T-cell (primary cell): ENCODE measurements around the gene CBFA2T2. TPM values are rescaled to one million over a fixed set of nuclear protein-coding genes. Genes with fewer than 3 reads are reported as not detected.

Experiments used
- ATAC-seq, 4 experiments: fragments of 200-7000 bp in 3 of 4; fragments of 150-1000 bp in 1 of 4; cut with Tn5 transposase; replicated peaks in 1 of 4; 1 replicate in 3 of 4; 2 replicates in 1 of 4; pipeline ENCODE4 v1.10.0; 2021; ENCODE audit warnings: moderate library complexity in 3 of 4, mild to moderate bottlenecking in 2 of 4, moderate number of reproducible peaks in 1 of 4
- CTCF ChIA-PET, 2 donors: fragments of 300-600 bp; sonication (Branson Sonifier 250); formaldehyde crosslinking; loops; one replicate each; lab custom pipeline; 2022; ENCODE audit warnings: antibody characterized with exemption in 2 of 2; lab: Charles Lee
- POLR2A ChIA-PET, 2 donors: fragments of 300-600 bp; sonication (Branson Sonifier 250); formaldehyde crosslinking; loops; one replicate each; lab custom pipeline; 2022; ENCODE audit warnings: antibody characterized with exemption in 2 of 2; lab: Charles Lee
- DNase-seq, 35 experiments: peaks; one replicate each; pipeline versions ENCODE4 v3.0.0 to v3.0.0-alpha.2; 2013 to 2023
- H3K27ac ChIP-seq: one replicate; pipeline ENCODE4 v1.5.1; 2013; ENCODE audit warnings: low read length
- H3K27me3 ChIP-seq, 2 experiments: replicated peaks in 1 of 2; 1 replicate in 1 of 2; 2 replicates in 1 of 2; pipeline versions ENCODE4 v1.6.1 to v1.7.0; 2013; ENCODE audit warnings: low read length in 1 of 2, mixed read lengths in 1 of 2; ENCODE audit not compliant: control insufficient read depth in 2 of 2, insufficient read depth in 2 of 2; ENCODE audit errors: extremely low read depth in 1 of 2
- H3K36me3 ChIP-seq, 2 donors: 1 replicate in 1 of 2; 2 replicates in 1 of 2; pipeline versions ENCODE4 v1.6.1 to v1.7.0; 2013; ENCODE audit warnings: low read length in 1 of 2; ENCODE audit not compliant: control insufficient read depth in 2 of 2, insufficient read depth in 1 of 2; ENCODE audit errors: extremely low read depth in 1 of 2
- H3K4me1 ChIP-seq, 2 experiments: 1 replicate in 1 of 2; 2 replicates in 1 of 2; pipeline versions ENCODE4 v1.6.1 to v1.7.0; 2013; ENCODE audit warnings: low read length in 2 of 2, mixed read lengths in 1 of 2; ENCODE audit not compliant: insufficient read depth in 2 of 2, control insufficient read depth in 1 of 2; ENCODE audit errors: extremely low read depth in 1 of 2
- H3K4me3 ChIP-seq, 2 donors: 1 replicate in 1 of 2; 2 replicates in 1 of 2; pipeline versions ENCODE4 v1.5.1 to v1.7.0; 2013; ENCODE audit warnings: mild to moderate bottlenecking in 2 of 2, low read length in 1 of 2, moderate library complexity in 1 of 2; ENCODE audit not compliant: control insufficient read depth in 1 of 2; ENCODE audit errors: extremely low read depth in 1 of 2
- H3K9me3 ChIP-seq: 2 replicates; pipeline ENCODE4 v1.7.0; 2013
- H3K27ac Mint-ChIP-seq, 2 donors: one replicate each; pipeline ENCODE4 v1.8.0; 2020 to 2021; ENCODE audit warnings: mild to moderate bottlenecking in 2 of 2, mixed read lengths in 2 of 2
- H3K27me3 Mint-ChIP-seq, 2 donors: one replicate each; pipeline ENCODE4 v1.8.0; 2021 to 2022; ENCODE audit warnings: mixed read lengths in 2 of 2
- H3K36me3 Mint-ChIP-seq: one replicate; pipeline ENCODE4 v1.8.0; 2021; ENCODE audit warnings: mixed read lengths
- H3K4me1 Mint-ChIP-seq, 3 donors: one replicate each; pipeline ENCODE4 v1.8.0; 2020 to 2022; ENCODE audit warnings: mixed read lengths in 3 of 3, mild to moderate bottlenecking in 1 of 3
- H3K4me3 Mint-ChIP-seq, 3 donors: one replicate each; pipeline ENCODE4 v1.8.0; 2020 to 2022; ENCODE audit warnings: mild to moderate bottlenecking in 3 of 3, mixed read lengths in 3 of 3, moderate library complexity in 3 of 3
- H3K9me3 Mint-ChIP-seq, 3 donors: one replicate each; pipeline ENCODE4 v1.8.0; 2020 to 2022; ENCODE audit warnings: mixed read lengths in 3 of 3
- WGBS: methylation state at CpG from one replicate; pipeline ENCODE4 v1.1.5; 2013; ENCODE audit warnings: missing lambda C conversion rate; ENCODE audit not compliant: insufficient coverage; 5-methylcytosine and 5-hydroxymethylcytosine counted together
- total RNA-seq, 35 experiments: library from RNA in 6 of 35; stranded (reverse) in 6 of 35; fragments of 120-200 nt in 1 of 35; gene quantifications; one replicate each; pipeline versions ENCODE4 v1.2.1 to v1.2.4 and lab custom pipeline; 2013 to 2026

CBFA2T2 gene
- total RNA-seq, 5 donors from 2014 or later (not counting 1 experiment from before 2014, with no cell fraction given) = 25.2 to 34.2 (median 31.0) TPM

- Histone ChIP-seq H3K27me3 (no peaks in the 10 kb centered on the region), H3K4me1 (peaks cover 8 to 53% of the 10 kb centered on the region in 2 experiments), H3K36me3 (no peaks in the 10 kb centered on the region), H3K4me3 (peak within 1 kb of the TSS; percentile 73 to 81), H3K27ac (peak within 1 kb of the TSS; percentile 62), H3K9me3 (no peaks in the 10 kb centered on the region)
- Mint-ChIP-seq H3K36me3 (no peaks in the 10 kb centered on the region), H3K27me3 (no peaks in the 10 kb centered on the region), H3K9me3 (no peaks in the 10 kb centered on the region), H3K4me1 (peaks cover 37 to 44% (median 38%) of the 10 kb centered on the region in 3 donors), H3K27ac (peak within 1 kb of the TSS; percentile 93 to 97), H3K4me3 (peak within 1 kb of the TSS; percentile 91 to 96 (median 95))
- ATAC-seq (peak; percentile 32 to 47 (median 37)), DNase-seq (peak; percentile 39 to 86 (median 64))
- POLR2A ChIA-PET = interaction anchor here in 1 of 2 donors (0.7 kb wide), 1 partner anchor 1437 kb away, joined by 5 read pairs; no protein-coding TSS in a partner anchor
- 4% methylated on average over 49 of the region's 50 CpGs for WGBS
- CTCF ChIA-PET = interaction anchor here (0.5 to 2.9 kb wide), 8 partner anchors 112 to 1430 kb away, joined by 3 to 11 read pairs (median 3); partner anchors contain the start of genes CBFA2T2 (in 1 of the 2) and SNTA1 (in 1 of the 2)
These were observed 176.7 kb downstream of the CBFA2T2 start, which contains the start of gene ACTL10 for GRCh38 chr20:33666293-33667244. Gene ACTL10 (plus strand): TSS chr20:33666943. CDS start chr20:33667498, 555 bp downstream.

- Mint-ChIP-seq H3K4me1 (peaks cover 38 to 44% (median 39%) of the 10 kb centered on the region in 3 donors), H3K9me3 (no peaks in the 10 kb centered on the region), H3K4me3 (peak overlapping the region; percentile 74 to 95 (median 81)), H3K27me3 (no peaks in the 10 kb centered on the region), H3K27ac (peak overlapping the region; percentile 27 to 68), H3K36me3 (no peaks in the 10 kb centered on the region)
- peaks cover 8 to 50% of the 10 kb centered on the region in 2 experiments for H3K4me1 ChIP-seq
- peak in 14 of 35 experiments; percentile 7 to 60 (median 30) for DNase-seq
- ATAC-seq = peak; percentile 10 to 22 (median 15)
- no peak overlapping the region for H3K27ac ChIP-seq
- peak overlapping the region; percentile 73 to 81 for H3K4me3 ChIP-seq
- POLR2A ChIA-PET = interaction anchor here in 1 of 2 donors (0.6 kb wide), 1 partner anchor 106 kb away, joined by 4 read pairs; no protein-coding TSS in a partner anchor
- H3K27me3 ChIP-seq = no peaks in the 10 kb centered on the region
- 7% methylated on average over 55 of the region's 55 CpGs for WGBS
- H3K9me3 ChIP-seq = no peaks in the 10 kb centered on the region
- CTCF ChIA-PET = interaction anchor here (0.5 to 2.9 kb wide), 9 partner anchors 12 to 1429 kb away, joined by 3 to 11 read pairs (median 3); partner anchors contain the start of genes CBFA2T2 (in 1 of the 2), CDK5RAP1 (in 1 of the 2) and SNTA1 (in 1 of the 2)
- H3K36me3 ChIP-seq = no peaks in the 10 kb centered on the region
These were observed 177.4 kb downstream of the CBFA2T2 start for GRCh38 chr20:33667245-33667675.

- POLR2A ChIA-PET = interaction anchor here (0.5 to 0.6 kb wide), 3 partner anchors 58 to 265 kb away, joined by 3 to 4 read pairs (median 3); no protein-coding TSS in a partner anchor
- H3K27ac ChIP-seq = no peak overlapping the region
These were observed 178.0 kb downstream of the CBFA2T2 start for GRCh38 chr20:33667676-33668465.

GRCh38 chr20:33668466-33669155, 178.7 kb downstream of the CBFA2T2 start:
- no peaks in the 10 kb centered on the region for H3K36me3 Mint-ChIP-seq
- peaks cover 7 to 50% of the 10 kb centered on the region in 2 experiments for H3K4me1 ChIP-seq
- H3K27ac ChIP-seq = no peak overlapping the region
- H3K36me3 ChIP-seq = no peaks in the 10 kb centered on the region
- peaks cover 40 to 46% (median 41%) of the 10 kb centered on the region in 3 donors for H3K4me1 Mint-ChIP-seq
- H3K9me3 Mint-ChIP-seq = no peaks in the 10 kb centered on the region
- no peaks in the 10 kb centered on the region for H3K9me3 ChIP-seq
- CTCF ChIA-PET = interaction anchor here (0.6 to 2.9 kb wide), 10 partner anchors 11 to 1736 kb away, joined by 3 to 11 read pairs (median 3); partner anchors contain the start of genes CDK5RAP1 (in 1 of the 2) and SNTA1 (in 1 of the 2)
- no peak for ATAC-seq
- no peak for DNase-seq
- peak overlapping the region in 1 of 2 donors; percentile 73 for H3K4me3 ChIP-seq
- peak overlapping the region; percentile 27 to 68 for H3K27ac Mint-ChIP-seq
- peaks cover 0 to 2% of the 10 kb centered on the region in 2 experiments for H3K27me3 ChIP-seq
- WGBS = 94% methylated on average over 11 of the region's 13 CpGs
- POLR2A ChIA-PET = interaction anchor here (0.5 to 0.6 kb wide), 3 partner anchors 57 to 265 kb away, joined by 3 to 7 read pairs (median 3); no protein-coding TSS in a partner anchor
- no peaks in the 10 kb centered on the region for H3K27me3 Mint-ChIP-seq
- peak overlapping the region; percentile 74 to 95 (median 81) for H3K4me3 Mint-ChIP-seq

More at GRCh38 chr20:33667676-33668465, 178.0 kb downstream of the CBFA2T2 start:
- no peaks in the 10 kb centered on the region for H3K27me3 ChIP-seq
- Mint-ChIP-seq H3K27ac (peak overlapping the region; percentile 27 to 68), H3K4me3 (peak overlapping the region; percentile 74 to 95 (median 81)), H3K9me3 (no peaks in the 10 kb centered on the region), H3K27me3 (no peaks in the 10 kb centered on the region), H3K4me1 (peaks cover 35 to 41% (median 39%) of the 10 kb centered on the region in 3 donors), H3K36me3 (no peaks in the 10 kb centered on the region)
- WGBS = 5% methylated on average over 47 of the region's 47 CpGs
- no peaks in the 10 kb centered on the region for H3K9me3 ChIP-seq
- DNase-seq = peak in 34 of 35 experiments; percentile 34 to 87 (median 66)
- no peaks in the 10 kb centered on the region for H3K36me3 ChIP-seq
- peaks cover 4 to 48% of the 10 kb centered on the region in 2 experiments for H3K4me1 ChIP-seq
- H3K4me3 ChIP-seq = peak overlapping the region; percentile 73 to 81
- peak; percentile 58 to 68 (median 64) for ATAC-seq
- CTCF ChIA-PET = interaction anchor here (0.6 to 2.9 kb wide), 11 partner anchors 12 to 1736 kb away, joined by 3 to 11 read pairs (median 3); partner anchors contain the start of genes CBFA2T2 (in 1 of the 2), CDK5RAP1 (in 1 of the 2) and SNTA1 (in 1 of the 2)

- Histone ChIP-seq H3K27me3 (peaks cover 0 to 3% of the 10 kb centered on the region in 2 experiments), H3K27ac (no peak overlapping the region), H3K4me1 (peaks cover 3 to 49% of the 10 kb centered on the region in 2 experiments), H3K4me3 (no peak overlapping the region), H3K36me3 (no peaks in the 10 kb centered on the region), H3K9me3 (no peaks in the 10 kb centered on the region)
- Mint-ChIP-seq H3K27me3 (no peaks in the 10 kb centered on the region), H3K36me3 (no peaks in the 10 kb centered on the region), H3K27ac (peak overlapping the region in 1 of 2 donors; percentile 27), H3K4me1 (peaks cover 36 to 43% (median 36%) of the 10 kb centered on the region in 3 donors), H3K4me3 (no peak overlapping the region), H3K9me3 (no peaks in the 10 kb centered on the region)
- POLR2A ChIA-PET = interaction anchor here in 1 of 2 donors (0.5 kb wide), 1 partner anchor 215 kb away, joined by 3 read pairs; no protein-coding TSS in a partner anchor
- CTCF ChIA-PET = interaction anchor here in 1 of 2 donors (1.1 to 2.9 kb wide), 3 partner anchors 17 to 225 kb away, joined by 3 to 11 read pairs (median 4); partner anchors contain the start of gene SNTA1
- ATAC-seq (no peak), DNase-seq (no peak)
- 100% methylated on average over 1 of the region's 5 CpGs for WGBS
These were observed 179.3 kb downstream of the CBFA2T2 start for GRCh38 chr20:33669224-33669623.
